Peyer's patch (tissue), 4 donors: ENCODE results near the gene TNFSF15.

Experiments
- CTCF ChIP-seq, 6 experiments: fragments of 450-650 bp in 4 of 6; fragments of 200-600 bp in 2 of 6; sonication (generic) in 1 of 6; IDR thresholded peaks; one replicate each; pipeline ENCODE4 v1.5.1; 2017 to 2019; ENCODE audit warnings: antibody characterized with exemption in 6 of 6, mild to moderate bottlenecking in 3 of 6, moderate library complexity in 1 of 6
- POLR2A ChIP-seq, 2 donors: fragments of 450-650 bp; IDR thresholded peaks; one replicate each; pipeline ENCODE4 v1.5.1; 2017; ENCODE audit warnings: antibody characterized with exemption in 2 of 2, mild to moderate bottlenecking in 2 of 2, moderate library complexity in 2 of 2

- TF ChIP-seq POLR2A (IDR thresholded peaks at IDR 0.05) (no peak), CTCF (IDR thresholded peaks at IDR 0.05) (no peak)
These were observed 674 bp upstream of the TNFSF15 start for GRCh38 chr9:114806526-114806900.
